ENCODE results near the gene SLC27A5.

DNA sequence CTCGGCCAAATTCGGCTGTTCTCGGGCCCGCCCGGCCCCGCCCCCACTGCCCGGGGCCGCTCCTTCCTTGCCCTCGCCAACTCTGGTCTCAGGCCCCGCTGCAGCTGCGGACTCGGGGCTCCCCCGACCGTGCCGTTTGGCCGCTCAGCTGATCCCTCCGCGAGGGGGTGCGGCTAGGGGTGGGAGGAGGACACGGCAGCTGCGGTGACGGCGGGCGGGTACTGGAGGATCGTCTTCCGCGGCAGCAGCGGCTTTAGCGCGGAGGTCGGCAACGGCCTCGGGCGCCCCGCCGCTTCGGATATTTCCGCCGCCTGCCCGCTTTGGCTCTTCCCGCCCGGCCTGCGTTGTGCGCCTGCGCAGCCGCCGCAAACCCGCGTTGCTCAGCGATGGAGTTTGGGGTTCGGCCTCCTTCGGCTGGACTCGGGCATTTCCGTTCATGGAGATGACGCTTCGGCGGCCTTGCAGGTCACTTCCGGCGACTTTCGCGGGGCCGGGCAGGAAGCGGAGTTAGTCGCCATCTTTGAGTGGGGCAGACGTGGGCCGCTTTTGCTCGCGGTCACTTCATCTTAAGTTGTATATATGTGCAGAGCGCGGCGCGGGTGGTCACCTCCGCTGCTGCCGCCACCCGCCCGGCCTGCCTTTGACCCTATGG is 47.0 kb upstream of the SLC27A5 start:
- TF ChIP-seq POLR2A (IDR thresholded peaks at IDR 0.05), result peak; percentile 56 to 83
- TF ChIP-seq, protein P1, sequence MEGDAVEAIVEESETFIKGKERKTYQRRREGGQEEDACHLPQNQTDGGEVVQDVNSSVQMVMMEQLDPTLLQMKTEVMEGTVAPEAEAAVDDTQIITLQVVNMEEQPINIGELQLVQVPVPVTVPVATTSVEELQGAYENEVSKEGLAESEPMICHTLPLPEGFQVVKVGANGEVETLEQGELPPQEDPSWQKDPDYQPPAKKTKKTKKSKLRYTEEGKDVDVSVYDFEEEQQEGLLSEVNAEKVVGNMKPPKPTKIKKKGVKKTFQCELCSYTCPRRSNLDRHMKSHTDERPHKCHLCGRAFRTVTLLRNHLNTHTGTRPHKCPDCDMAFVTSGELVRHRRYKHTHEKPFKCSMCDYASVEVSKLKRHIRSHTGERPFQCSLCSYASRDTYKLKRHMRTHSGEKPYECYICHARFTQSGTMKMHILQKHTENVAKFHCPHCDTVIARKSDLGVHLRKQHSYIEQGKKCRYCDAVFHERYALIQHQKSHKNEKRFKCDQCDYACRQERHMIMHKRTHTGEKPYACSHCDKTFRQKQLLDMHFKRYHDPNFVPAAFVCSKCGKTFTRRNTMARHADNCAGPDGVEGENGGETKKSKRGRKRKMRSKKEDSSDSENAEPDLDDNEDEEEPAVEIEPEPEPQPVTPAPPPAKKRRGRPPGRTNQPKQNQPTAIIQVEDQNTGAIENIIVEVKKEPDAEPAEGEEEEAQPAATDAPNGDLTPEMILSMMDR (IDR thresholded peaks at IDR 0.05), result peak in 1 of 6 experiments; percentile 14
